Immature natural killer cell (primary cell): ENCODE data around the gene CLASRP. TPM values are rescaled to one million over a fixed set of nuclear protein-coding genes. Genes with fewer than 3 reads are reported as not detected.
"Not testable (repeated sequence)": the region's sequence is repeated elsewhere in the genome, so short reads cannot be mapped to it uniquely, and the experiment has no call there.

Experiments
- DNase-seq, 3 donors: peaks; one replicate each; pipeline ENCODE4 v3.0.0; 2022; ENCODE audit warnings: mixed read lengths in 1 of 3
- H3K27ac Mint-ChIP-seq, 6 donors: one replicate each; pipeline ENCODE4 v1.8.0; 2020; ENCODE audit warnings: mixed read lengths in 6 of 6, mild to moderate bottlenecking in 5 of 6, inconsistent platforms in 4 of 6, moderate library complexity in 3 of 6
- H3K27me3 Mint-ChIP-seq, 3 donors: one replicate each; pipeline ENCODE4 v1.8.0; 2020 to 2021; ENCODE audit warnings: low read depth in 3 of 3, mild to moderate bottlenecking in 3 of 3, mixed read lengths in 3 of 3, moderate library complexity in 3 of 3, inconsistent platforms in 1 of 3
- H3K36me3 Mint-ChIP-seq, 3 donors: one replicate each; pipeline ENCODE4 v1.8.0; 2020; ENCODE audit warnings: mixed read lengths in 3 of 3, inconsistent platforms in 2 of 3, mild to moderate bottlenecking in 2 of 3
- H3K4me1 Mint-ChIP-seq, 2 donors: one replicate each; pipeline ENCODE4 v1.8.0; 2020; ENCODE audit warnings: inconsistent platforms in 2 of 2, mild to moderate bottlenecking in 2 of 2, mixed read lengths in 2 of 2, moderate library complexity in 1 of 2
- H3K4me3 Mint-ChIP-seq, 5 donors: one replicate each; pipeline ENCODE4 v1.8.0; 2020; ENCODE audit warnings: mild to moderate bottlenecking in 5 of 5, mixed read lengths in 5 of 5, inconsistent platforms in 3 of 5, moderate library complexity in 3 of 5
- H3K9me3 Mint-ChIP-seq, 6 donors: one replicate each; pipeline ENCODE4 v1.8.0; 2020; ENCODE audit warnings: mild to moderate bottlenecking in 6 of 6, mixed read lengths in 6 of 6, inconsistent platforms in 4 of 6, moderate library complexity in 3 of 6
- polyA plus RNA-seq, 3 donors: library from polyadenylated mRNA; unstranded; fragments of 300-500 nt; fragmentation: Illumina TruSeq; gene quantifications; one replicate each; pipeline ENCODE4 v1.2.3, GENCODE V29; 2021

The CLASRP gene
- polyA plus RNA-seq, 3 donors from 2014 or later: 2.7 to 9.0 (median 2.9) TPM

DNA sequence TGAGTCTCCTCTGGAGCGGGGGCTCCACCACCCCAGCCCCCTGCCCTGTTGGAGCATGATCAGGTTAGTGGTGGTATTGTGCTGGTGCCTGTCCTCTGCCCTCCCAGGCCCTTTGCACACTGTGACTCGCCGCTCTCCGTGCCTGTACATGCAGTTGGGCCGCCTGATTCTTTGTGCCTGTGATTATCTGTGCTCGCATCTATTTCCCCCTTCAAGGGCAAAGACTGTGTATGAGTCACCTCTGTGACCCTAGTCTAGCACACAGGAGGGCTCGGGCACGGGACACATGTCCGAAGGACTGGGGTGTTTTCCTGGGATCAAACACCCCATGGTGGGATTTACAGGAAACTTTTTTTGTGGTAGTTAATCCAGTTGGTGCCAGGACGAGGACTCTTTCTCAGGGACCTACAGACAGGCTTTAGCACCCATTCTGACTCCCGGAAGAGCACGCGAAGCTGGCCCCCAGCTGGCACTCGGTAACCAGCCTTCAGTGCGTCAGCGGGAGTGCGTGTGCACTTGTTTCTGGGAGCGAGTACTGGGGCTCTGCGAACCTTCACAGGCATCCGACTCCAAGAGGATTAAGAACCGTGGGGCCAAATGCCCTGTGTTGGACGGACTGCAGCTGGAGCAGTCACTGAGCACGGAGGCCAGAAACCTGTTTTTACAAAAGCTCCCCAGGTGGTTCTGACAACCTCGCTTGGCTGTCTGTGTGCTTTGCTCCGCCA lies 60.8 kb downstream of the CLASRP start:
- Mint-ChIP-seq H3K9me3 (no peaks in the 10 kb centered on the region), H3K27ac (peak overlapping the region in 2 of 6 donors; percentile 24 to 59), H3K4me3 (no peak overlapping the region), H3K27me3 (no peaks in the 10 kb centered on the region), H3K36me3 (no peaks in the 10 kb centered on the region), H3K4me1 (peaks cover 65% of the 10 kb centered on the region in 2 donors)
- DNase-seq: no peak

DNA sequence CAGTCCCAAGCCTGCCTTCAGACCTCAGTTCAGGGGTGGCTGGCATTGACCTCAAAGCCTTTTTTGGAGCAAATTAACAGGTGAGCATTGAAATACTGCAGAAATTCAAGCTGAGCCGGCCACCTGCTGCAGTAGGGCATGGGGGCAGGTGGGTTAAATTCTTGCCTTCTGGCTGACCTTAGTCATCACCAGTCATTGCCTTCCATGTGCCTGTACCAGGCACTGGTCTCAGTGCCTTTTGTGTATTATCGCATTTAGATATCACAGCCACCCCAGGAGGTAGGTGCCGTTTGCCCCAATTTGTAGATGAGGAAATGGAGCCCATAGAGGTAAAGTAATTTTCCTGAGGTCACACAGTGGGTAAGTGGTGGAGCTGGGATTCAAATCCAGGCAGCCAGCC lies 61.4 kb downstream of the CLASRP start:
- DNase-seq: no peak
- H3K9me3 Mint-ChIP-seq: no peaks in the 10 kb centered on the region
- peak overlapping the region in 2 of 6 donors; percentile 29 to 31 for H3K27ac Mint-ChIP-seq
- H3K4me1 Mint-ChIP-seq: peaks cover 64 to 66% of the 10 kb centered on the region in 2 donors
- H3K27me3 Mint-ChIP-seq: no peaks in the 10 kb centered on the region
- no peak overlapping the region for H3K4me3 Mint-ChIP-seq
- no peaks in the 10 kb centered on the region for H3K36me3 Mint-ChIP-seq

DNA sequence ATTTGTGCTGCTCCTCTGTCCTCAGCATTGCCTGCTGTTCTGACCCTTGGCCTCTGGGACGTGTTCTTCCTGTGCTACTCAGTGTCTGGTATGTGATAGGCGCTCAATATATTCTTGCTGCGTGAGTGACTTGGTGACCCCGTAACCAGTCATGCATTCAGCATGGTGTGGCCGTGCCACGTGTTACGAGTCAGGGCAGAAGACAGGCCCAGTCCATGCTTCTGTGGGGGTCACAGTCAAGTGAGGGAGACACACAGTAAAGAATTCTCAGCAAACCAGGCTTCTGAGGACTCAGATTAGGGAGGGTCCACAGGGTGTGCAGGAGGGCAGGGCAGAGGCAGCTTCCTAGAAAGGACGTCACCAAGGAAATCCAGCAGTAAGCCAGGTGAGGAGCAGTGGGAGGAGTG lies 62.0 kb downstream of the CLASRP start:
- Mint-ChIP-seq H3K27ac (peak overlapping the region in 4 of 6 donors; percentile 20 to 78 (median 40)), H3K4me1 (peaks cover 66 to 69% of the 10 kb centered on the region in 2 donors), H3K9me3 (no peaks in the 10 kb centered on the region), H3K36me3 (no peaks in the 10 kb centered on the region), H3K4me3 (no peak overlapping the region), H3K27me3 (no peaks in the 10 kb centered on the region)
- no peak for DNase-seq

- no peak for DNase-seq
- Mint-ChIP-seq H3K9me3 (no peaks in the 10 kb centered on the region), H3K4me1 (peaks cover 56 to 62% of the 10 kb centered on the region in 2 donors), H3K27me3 (no peaks in the 10 kb centered on the region), H3K4me3 (no peak overlapping the region), H3K27ac (peak overlapping the region in 1 of 6 donors; percentile 45), H3K36me3 (no peaks in the 10 kb centered on the region)
Observed at GRCh38 chr19:45101806-45102205, 63.0 kb downstream of the CLASRP start.

GRCh38 chr19:45102481-45102880 lies 63.6 kb downstream of the CLASRP start:
- H3K27ac Mint-ChIP-seq: peak overlapping the region in 3 of 6 donors; percentile 85 to 93 (median 86)
- no peaks in the 10 kb centered on the region for H3K36me3 Mint-ChIP-seq
- DNase-seq: no peak
- no peak overlapping the region for H3K4me3 Mint-ChIP-seq
- H3K4me1 Mint-ChIP-seq: peaks cover 54 to 57% of the 10 kb centered on the region in 2 donors
- no peaks in the 10 kb centered on the region for H3K9me3 Mint-ChIP-seq
- no peaks in the 10 kb centered on the region for H3K27me3 Mint-ChIP-seq

DNA sequence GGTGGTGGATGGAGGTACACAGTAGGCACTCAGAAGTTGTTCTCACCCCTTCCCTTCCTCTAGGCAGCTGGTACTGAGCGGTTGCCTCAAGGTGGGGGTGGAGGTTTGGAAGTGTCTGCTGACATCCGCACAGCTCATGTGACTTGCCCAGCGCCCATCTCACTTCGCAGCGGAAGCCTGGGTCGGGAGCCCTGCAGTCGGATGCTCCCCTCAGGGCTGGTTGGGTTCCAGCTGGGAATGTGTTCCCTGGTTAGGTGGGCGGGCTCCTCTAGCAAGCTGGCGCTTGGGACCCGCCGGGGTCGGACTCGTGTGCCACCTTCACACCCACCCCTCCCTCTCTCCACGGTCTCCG lies 64.3 kb downstream of the CLASRP start:
- H3K4me1 Mint-ChIP-seq: peaks cover 53 to 58% of the 10 kb centered on the region in 2 donors
- no peaks in the 10 kb centered on the region for H3K9me3 Mint-ChIP-seq
- no peaks in the 10 kb centered on the region for H3K36me3 Mint-ChIP-seq
- H3K27me3 Mint-ChIP-seq: no peaks in the 10 kb centered on the region
- peak overlapping the region in 5 of 6 donors; percentile 85 to 93 (median 86) for H3K27ac Mint-ChIP-seq
- peak; percentile 43 to 53 (median 47) for DNase-seq
- H3K4me3 Mint-ChIP-seq: peak overlapping the region in 4 of 5 donors; percentile 54 to 65 (median 58)

- H3K4me1 Mint-ChIP-seq: peaks cover 47 to 55% of the 10 kb centered on the region in 2 donors
- no peak for DNase-seq
- no peaks in the 10 kb centered on the region for H3K9me3 Mint-ChIP-seq
- H3K27me3 Mint-ChIP-seq: peaks cover 0 to 2% (median 0%) of the 10 kb centered on the region in 3 donors
- peak overlapping the region; percentile 43 to 69 (median 59) for H3K4me3 Mint-ChIP-seq
- no peaks in the 10 kb centered on the region for H3K36me3 Mint-ChIP-seq
- H3K27ac Mint-ChIP-seq: peak overlapping the region in 5 of 6 donors; percentile 72 to 93 (median 86)
Observed at GRCh38 chr19:45103508-45104319, 64.9 kb downstream of the CLASRP start.

- peak overlapping the region in 5 of 6 donors; percentile 72 to 86 (median 84) for H3K27ac Mint-ChIP-seq
- H3K36me3 Mint-ChIP-seq: no peaks in the 10 kb centered on the region
Observed at GRCh38 chr19:45104658-45105349, 66.0 kb downstream of the CLASRP start.

DNA sequence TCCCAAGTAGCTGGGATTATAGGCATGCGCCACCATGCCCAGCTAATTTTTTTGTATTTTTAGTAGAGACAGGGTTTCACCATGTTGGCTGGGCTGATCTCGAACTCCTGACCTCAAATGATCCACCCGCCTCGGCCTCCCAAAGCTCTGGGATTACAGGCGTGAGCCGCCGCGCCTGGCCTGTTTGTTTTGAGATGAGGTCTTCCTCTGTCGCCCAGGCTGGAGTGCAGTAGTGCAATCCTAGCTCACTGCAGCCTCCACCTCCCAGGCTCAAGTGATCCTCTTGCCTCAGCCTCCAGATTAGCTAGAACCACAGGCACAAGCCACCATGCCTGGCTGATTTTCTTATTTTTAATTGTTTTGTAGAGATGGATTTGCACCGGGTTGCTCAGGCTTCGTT lies 67.5 kb downstream of the CLASRP start:
- not testable (repeated sequence) for H3K27me3 Mint-ChIP-seq, H3K9me3 Mint-ChIP-seq, H3K4me3 Mint-ChIP-seq, DNase-seq, H3K27ac Mint-ChIP-seq, H3K36me3 Mint-ChIP-seq
- H3K4me1 Mint-ChIP-seq: peaks cover 35 to 39% of the 10 kb centered on the region in 2 donors

More at GRCh38 chr19:45104658-45105349, 66.0 kb downstream of the CLASRP start:
- H3K4me1 Mint-ChIP-seq: peaks cover 43 to 45% of the 10 kb centered on the region in 2 donors
- no peaks in the 10 kb centered on the region for H3K9me3 Mint-ChIP-seq
- peak overlapping the region; percentile 33 to 51 (median 38) for H3K4me3 Mint-ChIP-seq
- no peak for DNase-seq
- H3K27me3 Mint-ChIP-seq: peaks cover 0 to 2% (median 0%) of the 10 kb centered on the region in 3 donors

DNA sequence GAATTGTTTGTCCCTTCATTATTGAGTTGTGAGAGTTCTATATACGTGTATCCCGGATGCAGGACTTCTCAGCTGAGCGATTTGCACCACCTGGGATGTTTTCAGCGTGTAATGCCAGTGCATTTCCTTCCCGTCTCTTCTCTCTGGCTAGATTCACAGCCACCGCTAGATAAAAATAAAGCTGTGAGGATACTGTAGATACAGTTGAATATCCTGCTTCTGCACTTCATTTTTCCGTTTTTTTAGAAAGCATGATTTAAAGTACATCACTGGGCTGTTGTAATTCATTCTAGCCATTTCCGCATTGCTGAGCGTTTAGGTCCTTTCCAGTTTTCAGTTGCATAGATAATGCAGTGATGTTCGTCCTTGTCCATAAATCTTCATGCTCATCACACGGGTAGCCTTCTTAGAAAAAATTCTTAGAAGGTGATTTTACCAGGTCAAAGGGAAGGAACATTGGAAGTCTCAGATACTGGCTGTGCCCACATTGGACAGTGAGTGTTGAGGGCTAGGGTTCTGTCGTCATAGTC lies 68.8 kb downstream of the CLASRP start:
- Mint-ChIP-seq H3K4me3 (no peak overlapping the region), H3K36me3 (no peaks in the 10 kb centered on the region), H3K27me3 (peaks cover 0 to 2% (median 0%) of the 10 kb centered on the region in 3 donors), H3K9me3 (no peaks in the 10 kb centered on the region), H3K27ac (peak overlapping the region in 1 of 6 donors; percentile 34), H3K4me1 (peaks cover 33 to 35% of the 10 kb centered on the region in 2 donors)
- no peak for DNase-seq

DNA sequence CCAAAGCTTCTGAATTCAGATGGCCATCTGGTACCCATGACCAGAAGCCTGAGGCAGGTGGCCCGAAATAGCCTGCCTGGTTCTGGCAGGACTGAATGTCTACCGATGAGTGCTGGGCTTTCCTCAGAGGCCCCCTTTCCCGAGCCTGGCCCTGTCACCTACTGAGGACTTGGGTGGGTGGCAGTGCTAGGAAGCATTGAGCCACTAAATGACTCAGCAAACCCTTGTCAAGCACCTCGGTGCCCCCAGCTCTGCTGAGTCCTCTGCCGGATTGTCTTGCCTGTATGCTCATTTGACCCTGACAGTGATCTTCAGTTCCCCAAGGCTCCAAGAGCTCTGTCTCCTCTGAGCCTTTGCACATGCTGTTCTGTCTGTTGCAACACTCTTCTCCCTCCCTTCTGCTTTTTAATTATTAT lies 72.0 kb downstream of the CLASRP start:
- Mint-ChIP-seq H3K36me3 (no peaks in the 10 kb centered on the region), H3K4me1 (peaks cover 15 to 16% of the 10 kb centered on the region in 2 donors), H3K27ac (no peak overlapping the region), H3K9me3 (no peaks in the 10 kb centered on the region), H3K27me3 (peaks cover 0 to 2% (median 0%) of the 10 kb centered on the region in 3 donors), H3K4me3 (no peak overlapping the region)
- DNase-seq: no peak

DNA sequence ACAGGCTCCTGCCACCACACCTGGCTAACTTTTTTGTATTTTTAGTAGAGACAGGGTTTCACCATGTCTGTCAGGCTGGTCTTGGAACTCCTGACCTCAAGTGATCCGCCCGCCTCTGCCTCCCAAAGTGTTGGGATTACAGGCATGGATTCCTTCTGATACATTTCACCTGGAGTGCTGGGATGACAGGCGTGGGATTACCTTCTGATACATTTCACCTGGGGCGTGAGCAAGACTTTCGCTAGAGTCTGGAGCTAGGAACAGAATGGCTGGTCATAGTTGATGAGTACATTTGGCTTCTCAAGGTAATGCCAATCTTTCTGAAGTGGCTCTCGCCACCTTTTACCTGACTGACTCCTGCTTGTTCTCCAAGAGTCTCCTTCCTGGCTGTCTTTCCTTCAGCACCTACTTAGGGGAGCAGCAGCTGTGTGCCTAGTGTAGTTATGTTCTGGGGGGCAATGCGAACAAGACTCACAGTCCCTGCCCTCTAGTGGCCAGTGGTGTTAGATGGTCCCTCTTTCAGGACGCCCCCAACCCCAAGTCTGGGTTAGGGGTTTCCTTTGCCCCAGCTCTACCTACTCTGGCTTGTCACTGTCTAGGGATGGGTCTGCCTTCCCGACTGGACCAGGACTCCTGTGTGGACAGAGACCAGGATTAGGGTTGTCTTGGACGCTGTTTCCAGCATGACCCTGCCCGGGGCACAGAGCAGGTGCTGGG lies 73.4 kb downstream of the CLASRP start:
- peaks cover 26 to 27% of the 10 kb centered on the region in 2 donors for H3K4me1 Mint-ChIP-seq
- no peak overlapping the region for H3K27ac Mint-ChIP-seq
- H3K27me3 Mint-ChIP-seq: peaks cover 0 to 2% (median 2%) of the 10 kb centered on the region in 3 donors
- no peak for DNase-seq
- H3K36me3 Mint-ChIP-seq: no peaks in the 10 kb centered on the region
- no peak overlapping the region for H3K4me3 Mint-ChIP-seq
- H3K9me3 Mint-ChIP-seq: no peaks in the 10 kb centered on the region

GRCh38 chr19:45113628-45114027 lies 74.8 kb downstream of the CLASRP start:
- no peaks in the 10 kb centered on the region for H3K9me3 Mint-ChIP-seq
- no peak overlapping the region for H3K27ac Mint-ChIP-seq
- no peaks in the 10 kb centered on the region for H3K36me3 Mint-ChIP-seq
- H3K4me3 Mint-ChIP-seq: no peak overlapping the region
- peaks cover 35 to 41% of the 10 kb centered on the region in 2 donors for H3K4me1 Mint-ChIP-seq
- no peak for DNase-seq
- peaks cover 0 to 2% (median under 1%) of the 10 kb centered on the region in 3 donors for H3K27me3 Mint-ChIP-seq
